Umbilical cord (tissue), 2 donors: ENCODE measurements around the gene GCN1. TPM values are rescaled to one million over a fixed set of nuclear protein-coding genes. Genes with fewer than 3 reads are reported as not detected.

ENCODE experiments used
- DNase-seq: peaks from one replicate; pipeline ENCODE4 v3.0.0-alpha.2; 2015; ENCODE audit warnings: low spot score
- total RNA-seq: library from RNA; depleted of rRNA; stranded (reverse); fragments of >200 nt; gene quantifications from one replicate; pipeline ENCODE4 v1.2.3, GENCODE V29; 2014; ENCODE audit warnings: low replicate concordance; ENCODE audit not compliant: insufficient read depth

GCN1 gene
- total RNA-seq, 1 donor from 2014 or later, result 45.0 TPM

DNA sequence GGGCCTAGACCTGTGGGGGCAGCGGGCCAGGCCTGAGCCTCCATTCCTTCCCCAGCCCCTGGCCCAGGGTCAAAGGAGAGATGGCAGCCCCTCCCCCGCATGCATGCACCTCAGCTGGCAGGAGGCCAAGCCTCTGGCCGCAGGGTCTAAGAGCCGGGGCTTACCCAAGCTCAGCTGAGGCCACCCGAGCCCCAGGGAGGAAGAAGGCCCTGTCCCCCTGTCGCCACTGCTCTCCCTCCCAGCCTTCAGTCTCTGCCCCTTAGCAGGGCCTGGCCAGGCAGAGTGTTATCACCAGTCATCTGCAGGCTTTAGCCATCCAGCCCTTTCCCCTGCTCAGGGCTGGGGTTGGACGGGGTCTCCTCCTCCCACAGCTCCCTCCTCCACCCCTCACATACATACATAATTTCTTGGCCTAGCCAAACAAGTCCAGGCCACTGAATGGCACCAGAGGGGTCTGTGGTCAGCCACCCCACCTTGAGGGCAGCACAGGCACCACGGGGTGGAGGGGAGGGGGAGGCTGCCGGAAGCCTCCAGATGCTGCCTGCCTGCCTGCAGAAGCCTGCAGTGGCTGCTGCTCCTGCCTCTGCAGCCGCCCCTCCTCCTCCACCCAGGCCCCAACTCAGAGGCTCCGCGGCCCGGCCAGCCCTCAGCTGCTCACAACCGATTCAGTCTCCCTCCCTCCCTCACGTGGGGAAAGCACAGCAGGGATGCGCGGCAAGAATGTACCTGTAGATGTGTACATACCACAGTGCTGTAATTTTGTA lies 100.7 kb downstream of the GCN1 start:
- DNase-seq, result peak; percentile 71

DNA sequence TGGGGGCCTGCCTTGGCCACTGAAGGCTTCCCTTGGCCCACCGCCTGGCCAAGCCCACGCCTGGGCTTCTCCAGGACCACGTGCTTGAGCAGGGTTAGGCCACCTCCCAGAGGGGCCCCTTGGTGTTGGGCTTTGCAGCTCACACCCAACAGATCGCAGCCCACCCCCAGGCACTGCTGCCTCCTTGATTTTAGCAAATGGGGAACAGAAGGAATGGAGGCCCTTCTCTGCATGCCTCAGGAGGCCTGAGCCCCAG lies 101.3 kb downstream of the GCN1 start:
- DNase-seq, result no peak

DNA sequence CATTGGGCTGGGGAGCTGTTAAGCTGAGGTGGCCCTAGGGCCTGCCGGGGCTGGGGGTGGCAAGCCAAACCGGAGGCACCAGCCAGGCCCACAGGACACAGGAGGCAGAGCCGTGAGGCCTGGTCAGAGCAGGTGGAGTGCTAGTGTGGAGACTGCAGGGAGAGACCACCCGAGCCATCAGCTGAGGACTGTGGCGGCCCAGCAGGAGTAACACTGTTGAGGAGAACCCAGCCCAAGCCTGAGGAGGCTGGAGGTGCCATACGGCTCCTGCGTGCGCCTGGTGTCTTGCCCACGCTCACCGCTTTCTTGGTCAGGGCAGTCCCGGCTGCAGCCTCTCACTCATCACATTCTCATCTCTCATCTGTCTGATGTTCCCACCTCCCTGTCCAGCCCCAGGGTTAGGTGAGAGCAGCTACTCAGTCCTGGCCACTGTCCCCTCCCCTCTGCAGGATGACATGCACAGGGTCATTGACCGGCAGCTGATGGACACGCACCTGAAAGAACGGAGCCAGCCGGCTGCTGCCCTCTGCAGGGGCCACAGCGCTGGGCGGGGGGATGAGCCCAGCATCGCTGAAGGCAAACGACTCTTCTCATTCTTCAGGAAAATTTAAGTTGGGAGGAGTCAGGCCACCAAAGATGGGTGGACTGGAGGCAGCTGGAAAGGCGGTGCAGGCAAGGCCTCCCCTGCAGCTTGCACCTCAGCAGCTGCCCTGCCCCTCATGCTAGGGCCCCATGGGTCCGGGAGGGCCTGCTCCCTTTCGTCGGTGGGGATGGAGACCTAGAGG lies 101.8 kb downstream of the GCN1 start:
- no peak for DNase-seq

DNA sequence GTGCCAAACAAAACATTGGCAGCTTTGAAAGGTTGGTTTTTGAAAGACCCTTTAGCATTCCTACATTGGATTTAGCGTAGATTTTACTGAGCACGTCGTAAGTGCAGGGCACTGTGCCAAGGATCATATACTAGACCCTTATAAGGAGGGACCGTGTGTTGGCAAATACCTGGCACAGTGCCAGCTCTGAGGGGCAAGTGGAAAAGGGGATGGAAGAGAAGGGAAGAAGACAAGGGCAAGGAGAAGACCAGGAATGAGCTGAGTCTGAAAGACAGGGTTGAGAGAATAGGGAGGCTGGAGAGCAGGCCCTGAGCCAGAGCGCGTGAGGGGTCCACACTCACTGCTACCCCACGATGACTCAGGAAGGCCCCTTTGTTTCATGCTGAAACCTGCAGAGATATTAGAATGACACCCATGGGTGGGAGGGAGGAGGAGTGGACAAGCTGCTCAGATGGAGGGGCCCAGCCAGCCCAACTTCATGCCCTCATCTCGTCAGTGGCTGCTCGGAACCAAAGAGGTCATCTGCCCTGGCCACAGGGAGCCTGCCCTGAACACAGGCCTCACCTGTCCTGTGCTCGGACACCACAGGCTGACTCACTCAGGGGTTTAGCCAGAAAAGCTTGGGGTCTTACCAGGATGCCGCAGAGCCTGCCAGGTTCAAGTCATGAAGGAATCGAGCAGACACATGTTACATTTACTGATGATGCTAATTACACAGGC lies 103.0 kb downstream of the GCN1 start:
- DNase-seq, result no peak

DNA sequence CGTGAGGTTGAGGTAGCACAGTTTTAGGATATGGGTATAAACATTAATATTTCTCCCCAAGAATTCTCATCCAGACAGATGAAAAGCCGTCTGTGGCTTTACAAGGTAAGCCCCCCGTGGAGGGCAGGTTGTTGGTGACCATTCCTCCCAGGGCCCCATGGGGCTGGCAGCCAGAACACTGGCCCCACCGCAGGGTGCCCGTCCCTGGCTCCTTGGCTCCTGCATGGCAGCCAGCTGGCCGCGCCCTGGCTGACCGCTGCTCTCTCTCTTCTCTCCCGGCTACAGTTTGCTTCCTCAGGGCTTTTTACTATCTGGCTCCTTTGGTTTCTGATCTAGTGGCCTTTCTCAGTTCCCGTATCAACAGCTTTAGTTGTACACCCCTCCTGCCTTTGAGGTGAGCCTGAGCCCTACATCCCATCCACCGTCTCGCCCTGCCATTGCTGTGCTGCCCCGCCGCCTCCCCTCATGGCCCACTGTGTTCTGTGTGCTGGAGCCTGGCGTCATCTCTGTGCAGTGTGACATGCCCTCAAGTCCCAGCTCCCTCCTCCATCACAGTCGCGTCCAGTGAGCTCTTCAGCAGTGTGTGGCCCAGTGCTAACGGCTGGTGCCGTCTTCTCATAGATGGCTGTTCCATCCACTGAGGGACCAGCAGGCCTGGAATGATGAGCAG lies 103.8 kb downstream of the GCN1 start:
- no peak for DNase-seq

DNA sequence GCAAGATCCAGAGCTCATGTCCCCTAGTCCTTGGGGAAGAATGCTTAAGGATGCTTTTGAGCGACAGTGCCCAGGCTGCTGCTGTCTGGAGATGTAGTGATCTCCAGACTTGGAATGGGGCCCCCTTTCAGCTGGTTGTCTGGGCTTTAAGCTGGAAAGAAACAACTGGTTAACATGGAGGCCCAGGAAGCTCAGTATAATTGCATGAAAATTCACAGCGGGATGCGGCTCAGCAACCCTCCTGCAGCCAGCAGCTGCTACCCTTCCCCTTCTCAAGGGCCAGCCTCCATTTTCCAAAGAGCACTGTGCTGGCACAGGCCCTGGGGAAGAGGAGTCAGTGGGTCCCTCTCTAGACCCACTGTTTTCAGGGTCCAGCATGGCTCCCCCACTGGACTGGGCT lies 104.3 kb downstream of the GCN1 start:
- no peak for DNase-seq

DNA sequence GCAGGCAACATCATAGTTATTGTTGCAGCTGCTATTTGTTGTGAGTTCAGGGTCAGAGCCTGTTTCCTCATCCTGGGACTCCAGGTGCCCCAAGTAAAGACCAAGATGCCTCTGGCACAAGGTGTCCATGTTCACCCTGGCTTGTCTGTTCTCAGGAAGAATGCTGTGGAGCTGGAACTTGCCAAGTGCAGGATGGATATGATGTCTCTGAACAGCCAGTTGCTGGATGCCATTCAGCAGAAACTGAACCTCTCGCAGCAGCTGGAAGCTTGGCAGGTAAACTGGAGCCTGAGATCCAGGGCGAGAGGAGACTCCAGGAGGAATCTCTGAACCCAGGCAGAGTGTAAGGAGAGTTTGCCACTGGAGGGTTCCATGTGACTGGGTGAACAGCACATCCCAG lies 104.7 kb downstream of the GCN1 start:
- DNase-seq, result no peak

DNA sequence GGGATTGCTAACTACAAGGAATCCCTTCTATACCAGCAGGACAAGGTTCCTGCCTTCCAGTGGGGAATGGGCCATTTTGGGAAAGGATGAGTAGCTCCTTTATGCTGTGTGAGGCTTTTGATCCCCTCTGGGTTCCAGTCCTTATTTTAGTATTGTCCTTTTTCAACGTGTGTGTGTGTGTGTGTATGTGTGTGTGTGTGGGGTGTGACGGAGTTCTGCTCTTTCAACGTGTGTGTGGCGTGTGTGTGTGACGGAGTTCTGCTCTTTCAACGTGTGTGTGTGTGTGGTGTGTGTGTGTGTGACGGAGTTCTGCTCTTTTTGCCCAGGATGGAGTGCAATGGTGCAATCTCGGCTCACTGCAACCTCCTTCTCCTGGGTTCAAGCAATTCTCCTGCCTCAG lies 105.4 kb downstream of the GCN1 start:
- no peak for DNase-seq

DNA sequence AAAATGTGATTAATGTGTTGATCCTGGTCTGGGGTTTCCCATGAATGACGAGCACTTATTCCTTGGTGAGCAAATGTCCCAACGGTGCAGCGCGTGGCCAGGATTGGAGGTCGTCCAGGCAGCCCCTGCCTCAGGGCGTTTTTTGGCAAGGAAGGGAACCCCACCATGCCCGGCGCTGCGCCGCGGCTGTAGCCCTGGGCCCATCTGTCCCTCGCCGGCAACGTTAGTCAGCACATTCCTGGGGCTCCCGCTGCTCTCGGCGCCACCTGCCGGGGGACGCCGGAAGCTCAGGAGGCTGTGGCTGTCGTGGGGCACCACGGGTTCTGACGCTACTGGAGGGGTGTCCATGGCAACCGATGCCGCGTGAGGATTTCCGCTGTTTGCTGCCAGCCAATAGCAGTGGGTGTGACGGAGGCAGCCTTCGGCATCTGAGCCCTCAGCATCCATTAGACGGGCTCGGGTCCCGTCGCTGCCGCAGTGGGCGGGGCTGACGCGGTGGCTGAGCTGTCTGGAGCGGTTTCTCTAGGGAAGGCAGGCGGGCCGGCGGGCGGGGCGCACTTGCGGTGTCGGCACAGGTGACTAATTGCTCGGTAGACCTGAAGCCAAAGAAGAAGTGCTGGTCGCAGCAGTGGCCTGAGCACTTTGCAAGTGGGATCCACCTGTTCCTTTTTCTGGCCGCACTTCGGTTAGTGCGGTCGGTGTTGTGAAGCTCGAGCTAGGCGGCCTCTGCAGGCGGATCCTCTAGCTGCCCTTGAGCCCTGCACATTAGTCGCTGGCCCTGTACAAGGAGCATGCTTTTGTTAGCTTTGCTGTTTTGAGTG lies 107.5 kb downstream of the GCN1 start:
- DNase-seq, result peak; percentile 99

DNA sequence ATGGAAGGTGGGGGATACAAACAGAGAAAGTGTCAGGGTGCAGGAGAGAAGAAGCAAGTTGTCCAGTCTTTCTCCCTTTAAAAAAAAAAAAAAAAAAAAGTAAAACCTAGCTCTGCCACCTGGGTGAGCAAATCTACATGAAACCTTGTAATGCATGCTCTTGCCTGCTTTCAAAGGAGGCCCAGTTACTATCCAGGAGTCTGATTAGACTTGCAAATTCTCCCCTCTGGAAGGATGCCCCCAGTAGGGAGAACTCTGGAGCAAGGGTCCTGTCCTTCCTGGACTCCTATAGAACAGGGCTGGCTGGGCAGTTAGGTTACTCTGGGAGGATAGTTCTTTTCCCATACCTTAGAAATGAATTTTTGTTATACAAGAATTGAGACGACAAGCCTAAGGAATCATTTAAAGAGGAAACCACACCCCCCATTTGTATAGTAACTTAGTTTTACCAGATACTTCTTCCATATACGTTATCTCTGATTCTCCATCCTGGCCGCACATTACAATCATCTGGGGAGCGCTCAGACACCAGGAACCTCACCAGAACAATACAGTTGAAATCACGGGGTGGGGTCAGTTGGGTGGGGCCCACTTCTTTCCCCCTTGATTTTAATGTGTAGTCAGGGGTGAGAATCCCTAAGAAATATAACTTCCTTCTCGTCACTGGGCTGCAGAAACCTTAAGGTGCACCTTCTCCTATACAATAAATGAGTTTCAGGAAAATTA lies 108.4 kb downstream of the GCN1 start:
- DNase-seq, result no peak

DNA sequence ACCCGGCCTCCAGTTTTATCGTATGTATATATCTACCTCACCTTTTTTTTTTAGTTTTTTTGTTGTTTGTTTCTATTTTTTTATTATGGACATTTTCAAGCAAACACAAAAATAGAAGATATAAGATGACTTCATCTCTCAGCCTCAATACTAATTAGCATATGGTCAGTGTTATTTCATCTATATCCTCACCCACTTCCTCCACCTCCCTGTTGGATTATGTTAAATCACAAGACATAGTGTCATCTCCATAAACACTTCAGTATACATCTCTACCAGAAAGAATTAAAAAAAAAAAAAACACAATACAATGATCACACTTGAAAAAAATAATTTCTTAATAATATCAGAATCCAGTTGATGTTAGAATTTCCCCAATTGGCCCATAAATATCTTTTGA lies 112.9 kb downstream of the GCN1 start:
- no peak for DNase-seq

DNA sequence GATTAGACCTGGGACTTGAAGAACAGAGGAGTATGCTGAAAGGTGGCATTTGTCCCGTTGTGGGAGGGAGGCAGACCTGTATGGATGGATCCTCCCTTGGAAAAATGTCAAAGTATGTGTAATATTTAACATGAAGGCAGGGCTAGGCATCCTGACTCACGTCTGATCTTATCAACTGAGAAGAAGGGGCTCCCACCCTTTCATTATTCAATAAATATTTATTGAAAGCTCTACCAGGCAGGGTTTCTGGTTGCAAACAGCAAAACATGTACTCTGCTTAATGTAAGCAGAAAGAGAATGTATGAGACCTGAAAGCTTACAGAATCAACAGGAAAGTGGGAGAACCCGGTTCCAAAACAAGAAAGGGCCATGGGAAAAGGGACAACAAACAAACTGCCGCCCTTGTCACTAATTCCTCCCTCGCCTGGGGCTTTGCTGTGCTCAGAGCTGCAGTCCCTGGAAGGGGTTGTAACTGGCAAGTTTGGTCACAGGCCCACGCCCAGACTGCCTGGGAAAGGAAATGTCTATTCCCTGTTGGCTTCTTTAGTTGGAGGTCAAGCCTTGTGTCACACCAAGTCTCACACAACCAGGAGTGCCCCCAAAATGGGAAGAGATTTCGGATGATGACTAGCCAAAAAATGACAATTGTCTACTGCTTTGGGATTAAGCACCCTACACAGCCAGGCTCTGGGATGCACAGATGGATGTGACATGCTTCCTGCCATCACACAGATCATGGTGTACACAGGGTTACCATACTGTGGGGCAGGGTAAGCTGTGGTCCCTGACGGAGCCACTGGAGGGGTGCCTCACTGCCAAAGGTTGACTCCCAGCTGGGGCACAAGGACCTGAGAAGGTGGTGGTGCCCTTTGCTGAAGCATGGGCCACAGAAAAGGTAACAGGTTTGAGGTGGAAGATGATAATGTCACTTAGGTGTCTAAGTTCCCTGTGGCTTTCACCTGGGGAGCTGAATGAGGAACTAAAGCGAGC lies 114.8 kb downstream of the GCN1 start:
- no peak for DNase-seq

DNA sequence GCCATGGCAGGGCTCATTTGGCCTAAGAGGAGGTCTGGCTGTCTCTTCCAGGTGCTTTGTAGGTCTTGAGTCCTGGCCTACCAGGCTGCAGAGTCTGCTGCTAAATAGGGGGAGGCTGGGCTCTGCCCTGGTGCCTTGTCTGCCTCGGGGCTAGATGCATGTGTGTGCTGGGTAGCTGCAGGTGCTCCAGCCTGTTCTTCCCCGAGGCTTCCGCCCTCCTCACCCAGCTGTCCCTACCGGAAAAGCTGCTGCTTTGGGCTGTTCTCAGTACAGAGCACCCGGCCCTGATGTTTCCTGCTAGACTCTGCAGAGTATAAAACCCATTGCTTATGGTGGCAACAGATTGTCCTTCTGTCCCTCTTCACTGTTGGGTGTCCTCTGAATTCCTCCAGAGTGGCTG lies 115.6 kb downstream of the GCN1 start:
- DNase-seq, result no peak

DNA sequence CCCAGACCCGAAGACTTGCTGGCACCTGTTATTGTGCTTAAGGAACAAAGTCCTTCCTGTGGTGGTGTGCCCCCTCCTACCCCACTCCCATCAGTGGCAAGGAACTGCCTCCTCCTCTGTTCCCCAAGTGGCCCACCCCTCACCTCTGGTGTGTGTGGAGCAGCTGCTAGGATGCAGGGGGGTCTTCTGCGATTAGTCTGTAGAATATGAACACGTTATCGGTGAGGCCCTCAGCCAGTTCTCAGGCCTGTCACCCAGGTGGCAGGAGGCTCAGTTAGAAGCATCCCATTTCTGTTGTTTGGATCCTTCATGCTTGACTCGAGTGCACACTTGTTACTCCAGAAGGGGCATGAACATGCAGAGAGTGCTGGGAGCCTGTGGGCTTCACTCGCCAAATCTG lies 117.3 kb downstream of the GCN1 start:
- no peak for DNase-seq

Other genes with a start within 250 kb of the GCN1 start
- 0.96 TPM for gene BICDL1, start 205.5 kb downstream of the GCN1 start, total RNA-seq
- 33.5 TPM for gene RAB35, start 78.0 kb downstream of the GCN1 start, total RNA-seq
- 1,784 TPM for gene RPLP0, start 6.4 kb upstream of the GCN1 start, total RNA-seq
- gene PXN, start 71.0 kb upstream of the GCN1 start, total RNA-seq, result 11.6 TPM
- gene RNU4-2, start 97.2 kb upstream of the GCN1 start, total RNA-seq, result under 0.01 TPM
- under 0.01 TPM for gene RNU4-1, start 98.5 kb upstream of the GCN1 start, total RNA-seq
- not detected for gene SIRT4, start 107.6 kb upstream of the GCN1 start, total RNA-seq
- not detected for gene PLA2G1B, start 133.1 kb upstream of the GCN1 start, total RNA-seq
- 0.96 TPM for gene MSI1, start 174.4 kb upstream of the GCN1 start, total RNA-seq
- 351 TPM for gene COX6A1, start 243.4 kb upstream of the GCN1 start, total RNA-seq